Measurements from ENCODE around the gene MAGEB18.

Gene MAGEB18

DNA sequence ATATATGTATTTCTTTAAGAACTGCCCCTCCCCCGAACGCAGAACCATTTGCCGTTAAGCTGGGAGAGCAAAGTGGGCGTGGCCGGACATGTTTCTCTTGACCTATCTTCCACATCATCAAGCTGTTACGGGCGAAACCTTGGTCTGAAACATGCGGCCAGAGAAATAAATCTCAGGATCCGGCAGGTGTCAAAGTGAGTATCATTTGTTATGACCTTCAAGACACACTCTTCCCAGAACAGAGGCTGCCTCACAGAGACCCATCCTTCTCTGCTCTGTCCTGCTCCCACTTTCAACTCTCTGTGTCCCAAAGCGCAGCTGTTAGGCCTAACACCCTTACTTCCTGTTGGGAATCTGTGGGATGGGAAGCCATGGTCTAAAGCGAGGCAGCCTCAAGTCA is at the start of gene MAGEB18:
MAGEB18 (plus strand) TSS at position 70 of the 400 bp plus-strand sequence. CDS start 643 bp downstream, outside the sequence.
- DNase-seq: no peak

DNA sequence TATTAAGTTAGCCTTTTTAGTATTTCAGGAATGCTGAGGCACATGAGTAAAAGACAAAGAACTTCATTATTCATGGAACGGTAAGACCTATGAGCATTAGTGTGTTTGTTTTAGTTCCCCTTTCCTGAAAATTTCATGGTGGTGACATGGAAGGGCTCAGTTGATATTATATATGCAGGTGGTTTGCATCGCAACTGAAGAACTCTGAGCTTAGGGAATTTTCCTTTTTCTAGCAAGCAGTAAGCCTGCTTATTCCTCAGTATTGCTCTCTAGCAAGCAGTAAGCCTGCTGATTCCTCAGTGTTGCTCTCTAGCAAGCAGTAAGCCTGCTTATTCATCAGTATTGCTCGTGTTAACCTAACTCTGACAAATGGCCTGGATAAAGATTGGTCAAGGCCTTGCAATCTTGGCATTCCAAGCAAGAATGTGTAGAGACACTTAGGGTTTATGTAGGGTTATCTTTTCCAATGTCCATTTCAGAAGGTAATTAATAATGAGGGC is 37.7 kb upstream of the MAGEB18 start:
- no peak for DNase-seq

DNA sequence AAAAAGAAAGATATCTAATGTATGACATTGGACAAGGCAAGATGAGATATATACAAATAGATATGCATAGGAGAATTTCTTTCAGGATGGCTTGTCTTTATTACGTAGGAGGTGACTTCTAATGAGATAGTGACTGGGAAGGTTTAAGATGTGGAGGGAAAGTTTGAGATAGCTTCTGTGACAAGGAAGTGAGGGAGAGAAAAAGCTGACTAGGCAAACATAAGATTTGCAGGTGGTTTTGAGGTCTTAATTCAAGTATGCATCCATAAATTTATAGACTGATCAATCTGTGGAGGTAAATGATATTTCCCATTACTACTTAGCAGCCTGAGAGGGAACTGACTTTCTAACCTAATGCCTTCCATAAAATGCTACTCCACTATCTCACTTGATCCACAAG is 29.0 kb upstream of the MAGEB18 start:
- DNase-seq: no peak

DNA sequence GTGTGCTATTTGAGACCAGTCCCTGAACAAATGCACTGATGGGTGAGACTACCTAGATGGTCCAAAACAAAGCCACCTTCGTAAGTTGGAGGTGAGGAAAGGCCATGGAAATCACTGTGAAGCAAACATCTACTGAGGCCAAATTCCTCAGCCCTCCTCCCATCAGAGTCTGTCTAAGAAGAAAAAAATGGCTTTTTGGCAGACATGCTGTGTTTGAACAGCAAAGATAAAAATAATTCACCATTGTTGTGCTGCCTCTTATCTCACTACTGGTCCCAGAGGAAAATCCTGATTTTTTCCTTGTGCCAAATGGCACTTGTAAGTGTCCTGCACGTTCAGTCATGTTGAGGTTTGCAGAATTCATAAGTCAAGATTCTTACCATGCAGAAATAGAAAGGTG is 7.9 kb downstream of the MAGEB18 start:
- DNase-seq: no peak

DNA sequence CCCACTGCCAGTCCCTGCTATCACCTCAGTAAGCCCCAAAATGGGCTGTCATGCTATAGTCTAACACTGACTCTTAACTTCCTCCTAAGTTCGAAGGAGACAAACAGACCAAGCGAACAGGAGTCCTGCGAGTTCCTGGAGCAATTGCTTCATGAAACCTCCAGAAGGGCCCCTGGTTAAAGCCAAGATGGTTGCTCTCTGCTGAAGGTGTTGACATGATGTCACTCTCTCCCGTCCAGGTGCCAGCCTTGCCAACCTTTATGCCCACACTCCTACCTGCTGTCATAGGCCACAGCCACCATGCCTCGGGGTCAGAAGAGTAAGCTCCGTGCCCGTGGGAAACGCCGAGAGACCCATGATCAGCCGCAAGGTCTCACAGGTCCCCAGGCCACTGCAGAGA is 22.2 kb downstream of the MAGEB18 start, which contains the start of gene MAGEB6B:
MAGEB6B (plus strand) TSS at position 301 of the 400 bp plus-strand sequence; CDS start at position 301, 0 bp downstream.
- DNase-seq: no peak
